ENCODE results near the gene HSF2.

DNA sequence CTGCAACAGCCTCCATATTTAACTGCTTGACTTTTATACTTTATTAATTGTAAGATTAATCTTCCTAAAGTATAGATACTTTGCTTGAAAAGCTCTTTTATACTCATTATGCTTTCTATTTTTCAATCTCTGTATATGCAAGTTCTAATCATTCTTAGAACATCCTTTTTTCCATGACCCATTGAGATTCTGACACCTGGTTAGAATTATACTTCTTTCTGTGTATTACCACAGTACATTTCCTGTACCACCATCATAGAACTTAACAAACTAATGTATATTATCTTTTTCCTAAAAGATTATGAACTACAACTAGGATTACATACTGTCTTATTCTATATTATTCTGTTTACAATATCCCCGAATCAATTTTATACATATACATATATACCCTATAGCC is 58.6 kb downstream of the HSF2 start:
- TF ChIP-seq, protein P1, sequence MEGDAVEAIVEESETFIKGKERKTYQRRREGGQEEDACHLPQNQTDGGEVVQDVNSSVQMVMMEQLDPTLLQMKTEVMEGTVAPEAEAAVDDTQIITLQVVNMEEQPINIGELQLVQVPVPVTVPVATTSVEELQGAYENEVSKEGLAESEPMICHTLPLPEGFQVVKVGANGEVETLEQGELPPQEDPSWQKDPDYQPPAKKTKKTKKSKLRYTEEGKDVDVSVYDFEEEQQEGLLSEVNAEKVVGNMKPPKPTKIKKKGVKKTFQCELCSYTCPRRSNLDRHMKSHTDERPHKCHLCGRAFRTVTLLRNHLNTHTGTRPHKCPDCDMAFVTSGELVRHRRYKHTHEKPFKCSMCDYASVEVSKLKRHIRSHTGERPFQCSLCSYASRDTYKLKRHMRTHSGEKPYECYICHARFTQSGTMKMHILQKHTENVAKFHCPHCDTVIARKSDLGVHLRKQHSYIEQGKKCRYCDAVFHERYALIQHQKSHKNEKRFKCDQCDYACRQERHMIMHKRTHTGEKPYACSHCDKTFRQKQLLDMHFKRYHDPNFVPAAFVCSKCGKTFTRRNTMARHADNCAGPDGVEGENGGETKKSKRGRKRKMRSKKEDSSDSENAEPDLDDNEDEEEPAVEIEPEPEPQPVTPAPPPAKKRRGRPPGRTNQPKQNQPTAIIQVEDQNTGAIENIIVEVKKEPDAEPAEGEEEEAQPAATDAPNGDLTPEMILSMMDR (IDR thresholded peaks at IDR 0.05): no peak
- no peak for TF ChIP-seq POLR2A (IDR thresholded peaks at IDR 0.05)
- TF ChIP-seq POLR2AphosphoS5 (IDR thresholded peaks at IDR 0.05): no peak
